ENCODE data around the gene UMOD. TPM values are rescaled to one million over a fixed set of nuclear protein-coding genes. Genes with fewer than 3 reads are reported as not detected.

UMOD gene
- total and polyA plus RNA-seq, 9 of the 15 experiments (the other 6 are each of a cell fraction or from before 2014, with no cell fraction given): not detected

GRCh38 chr16:20300312-20301097, 52.0 kb downstream of the UMOD start (continued):
- TF ChIP-seq PTRF (tag; IDR thresholded peaks at IDR 0.05): no peak
- no peak for TF ChIP-seq GMEB1 (CRISPR knock-in tag; IDR thresholded peaks at IDR 0.05)
- TF ChIP-seq ZNF584 (CRISPR knock-in tag; IDR thresholded peaks at IDR 0.05; ENCODE audit: low read depth): no peak
- TF ChIP-seq EGR1 (conservative IDR thresholded peaks at IDR 0.05): peak; percentile 53
- TF ChIP-seq RAD21 (CRISPR knock-in tag; conservative IDR thresholded peaks at IDR 0.05 in 1 of 2, IDR thresholded peaks at IDR 0.05 in 1 of 2): peak; percentile 51 to 81
- no peak for TF ChIP-seq ZFP91 (CRISPR knock-in tag; IDR thresholded peaks at IDR 0.05)
- TF ChIP-seq SMC3 (conservative IDR thresholded peaks at IDR 0.05; ENCODE audit: insufficient read depth, low read depth, low read length): peak; percentile 69
- no peak for TF ChIP-seq E2F3 (CRISPR knock-in tag; IDR thresholded peaks at IDR 0.05)
- no peak for TF ChIP-seq RBM25 (IDR thresholded peaks at IDR 0.05; ENCODE audit: low read depth, low read length, severe bottlenecking)
- TF ChIP-seq PREB (CRISPR knock-in tag; IDR thresholded peaks at IDR 0.05): no peak
- no peak for TF ChIP-seq JUND (IDR thresholded peaks at IDR 0.05; ENCODE audit: borderline replicate concordance, low read depth, low read length)
- TF ChIP-seq JUND (tag; IDR thresholded peaks at IDR 0.05; ENCODE audit: borderline replicate concordance, low read depth, low read length): 0 out of 3 replicates have a peak, but pooled peaks have one; percentile 18
- TF ChIP-seq HCFC1 (IDR thresholded peaks at IDR 0.05; ENCODE audit: low read depth, low read length): no peak
- no peak for TF ChIP-seq ZC3H11A (IDR thresholded peaks at IDR 0.05; ENCODE audit: low read depth, low read length)
- TF ChIP-seq CREM (IDR thresholded peaks at IDR 0.05; ENCODE audit: low read depth): 0 out of 2 replicates have a peak, but pooled peaks have one; percentile 11
- TF ChIP-seq PTBP1 (IDR thresholded peaks at IDR 0.05; ENCODE audit: low read depth, low read length): no peak
- TF ChIP-seq POLR3G (IDR thresholded peaks at IDR 0.05; ENCODE audit: extremely low read depth, insufficient read length, insufficient replicate concordance): no peak
- TF ChIP-seq MLX (CRISPR knock-in tag; conservative IDR thresholded peaks at IDR 0.05): no peak
- no peak for TF ChIP-seq ATF3 (IDR thresholded peaks at IDR 0.05)
- TF ChIP-seq ATF3 (CRISPR knock-in tag; conservative IDR thresholded peaks at IDR 0.05): no peak
- no peak for TF ChIP-seq ILF3 (IDR thresholded peaks at IDR 0.05; ENCODE audit: borderline replicate concordance)
- TF ChIP-seq CXXC5 (CRISPR knock-in tag; IDR thresholded peaks at IDR 0.05): no peak
